Measurements from ENCODE around the gene RBBP8NL.

The RBBP8NL gene

GRCh38 chr20:62454904-62455636 lies 27.7 kb upstream of the RBBP8NL start:
- H3K4me3 ChIP-seq (ENCODE audit: low read length) = no peak overlapping the region
- no peak for TF ChIP-seq CTCF (conservative IDR thresholded peaks at IDR 0.05; ENCODE audit: low read depth, low read length)
- no peak for DNase-seq (ENCODE audit: low read depth)

- DNase-seq (ENCODE audit: low read depth) = no peak
- no peak for TF ChIP-seq CTCF (conservative IDR thresholded peaks at IDR 0.05; ENCODE audit: low read depth, low read length)
- H3K4me3 ChIP-seq (ENCODE audit: low read length) = no peak overlapping the region
These were observed 26.0 kb upstream of the RBBP8NL start for GRCh38 chr20:62453186-62453808.

- H3K4me3 ChIP-seq (ENCODE audit: low read length) = no peak overlapping the region
- no peak for DNase-seq (ENCODE audit: low read depth)
- TF ChIP-seq CTCF (conservative IDR thresholded peaks at IDR 0.05; ENCODE audit: low read depth, low read length) = no peak
These were observed 25.2 kb upstream of the RBBP8NL start for GRCh38 chr20:62452475-62453095.

- H3K4me3 ChIP-seq (ENCODE audit: low read length) = no peak overlapping the region
- no peak for TF ChIP-seq CTCF (conservative IDR thresholded peaks at IDR 0.05; ENCODE audit: low read depth, low read length)
- no peak for DNase-seq (ENCODE audit: low read depth)
These were observed 24.6 kb upstream of the RBBP8NL start for GRCh38 chr20:62451970-62452369.

- TF ChIP-seq CTCF (conservative IDR thresholded peaks at IDR 0.05; ENCODE audit: low read depth, low read length) = no peak
- no peak overlapping the region for H3K4me3 ChIP-seq (ENCODE audit: low read length)
These were observed 23.9 kb upstream of the RBBP8NL start for GRCh38 chr20:62451156-62451767.

GRCh38 chr20:62449951-62450691 lies 22.8 kb upstream of the RBBP8NL start:
- H3K4me3 ChIP-seq (ENCODE audit: low read length) = no peak overlapping the region
- no peak for TF ChIP-seq CTCF (conservative IDR thresholded peaks at IDR 0.05; ENCODE audit: low read depth, low read length)
- no peak for DNase-seq (ENCODE audit: low read depth)

More at GRCh38 chr20:62451156-62451767, 23.9 kb upstream of the RBBP8NL start:
- no peak for DNase-seq (ENCODE audit: low read depth)

Data from retinal pigment epithelial cell (primary cell).